HG03060 (cell line): Measurements from ENCODE around the gene MGAT4B.

ENCODE experiments used
- ATAC-seq: cut with Tn5 transposase; IDR thresholded peaks from one replicate; pipeline ENCODE4 v1.9.1; 2021; ENCODE audit warnings: low read depth, moderate number of reproducible peaks; ENCODE audit not compliant: unreplicated experiment

The MGAT4B gene

GRCh38 chr5:179776411-179776938, 30.2 kb downstream of the MGAT4B start:
- ATAC-seq = no peak

DNA sequence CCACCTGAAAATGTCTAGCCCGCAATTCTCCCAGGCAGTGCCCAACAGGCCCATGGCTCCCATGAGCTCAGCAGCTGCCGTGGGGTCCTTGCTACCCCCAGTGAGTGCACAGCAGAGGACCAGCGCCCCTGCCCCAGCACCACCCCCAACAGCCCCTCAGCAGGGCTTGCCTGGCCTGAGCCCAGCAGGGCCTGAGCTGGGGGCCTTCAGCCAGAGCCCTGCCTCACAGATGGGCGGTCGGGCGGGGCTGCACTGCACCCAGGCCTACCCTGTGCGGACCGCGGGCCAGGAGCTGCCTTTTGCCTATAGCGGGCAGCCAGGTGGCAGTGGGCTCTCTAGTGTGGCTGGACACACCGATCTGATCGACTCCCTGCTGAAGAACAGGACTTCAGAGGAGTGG, 32.2 kb downstream of the MGAT4B start:
- ATAC-seq = no peak

- no peak for ATAC-seq
Measured at GRCh38 chr5:179773686-179774040, 33.0 kb downstream of the MGAT4B start.

DNA sequence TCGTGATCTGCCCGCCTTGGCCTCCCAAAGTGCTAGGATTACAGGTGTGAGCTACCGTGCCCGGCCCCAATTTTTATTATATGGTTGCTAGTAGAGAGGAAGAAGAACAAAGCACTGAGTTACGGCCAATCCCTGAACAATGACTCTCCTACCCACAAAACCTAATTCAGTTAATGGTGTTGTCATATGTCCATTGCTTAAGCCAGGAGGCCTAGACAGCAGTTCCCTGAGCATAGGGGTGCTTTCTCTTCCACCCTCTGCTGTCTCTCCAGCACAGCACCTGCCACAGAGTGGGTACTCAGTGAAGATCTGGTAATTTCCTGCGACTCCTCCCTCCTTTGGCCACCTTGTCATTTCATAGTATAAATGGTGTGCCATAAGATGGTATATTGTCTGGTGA, 34.3 kb downstream of the MGAT4B start:
- ATAC-seq = no peak

DNA sequence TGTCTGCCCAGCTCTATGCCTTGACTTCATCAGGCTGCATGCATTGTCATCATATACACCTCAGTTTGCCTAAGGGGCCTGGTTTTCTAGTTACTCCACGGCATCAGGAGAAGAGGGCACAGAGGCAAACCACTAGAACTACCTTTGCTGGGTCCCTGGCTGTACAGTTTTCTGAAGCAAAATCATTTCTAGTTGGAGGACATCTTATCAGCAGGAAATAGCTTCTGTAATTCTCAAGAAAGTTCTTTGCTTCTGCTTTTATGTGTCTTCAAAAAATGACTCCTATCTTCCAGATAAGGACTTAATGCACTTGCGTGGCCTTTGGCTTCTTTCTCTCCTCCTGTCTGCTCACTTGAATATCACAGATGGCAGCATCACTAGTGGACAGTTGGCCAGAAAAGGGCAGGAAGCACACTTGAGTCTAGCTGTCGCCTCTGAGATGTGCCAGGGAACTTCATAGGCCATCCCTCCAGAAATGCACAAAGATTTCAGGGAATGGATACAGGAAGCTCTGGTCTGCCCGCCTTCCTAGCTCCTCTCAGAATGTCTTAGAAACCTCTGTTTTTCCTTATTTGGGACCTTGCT, 35.3 kb downstream of the MGAT4B start:
- no peak for ATAC-seq

DNA sequence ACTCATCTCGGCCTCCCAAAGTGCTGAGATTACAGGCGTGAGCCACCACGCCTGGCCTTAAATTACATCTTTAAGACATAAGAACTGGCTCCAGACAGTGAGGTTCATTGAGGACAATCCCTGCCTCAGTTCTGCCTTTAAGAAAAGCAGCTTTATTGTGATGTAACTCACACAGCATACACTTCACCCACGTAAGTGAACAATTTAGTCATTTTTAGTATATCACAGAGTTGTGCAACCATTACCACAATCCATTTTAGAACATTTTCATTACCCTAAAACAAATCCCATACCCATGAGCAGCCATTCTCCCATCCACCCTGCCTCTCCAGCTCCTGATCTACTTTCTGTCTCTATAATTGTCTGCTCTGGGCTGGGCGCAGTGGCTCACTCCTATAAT, 36.9 kb downstream of the MGAT4B start:
- ATAC-seq = no peak

DNA sequence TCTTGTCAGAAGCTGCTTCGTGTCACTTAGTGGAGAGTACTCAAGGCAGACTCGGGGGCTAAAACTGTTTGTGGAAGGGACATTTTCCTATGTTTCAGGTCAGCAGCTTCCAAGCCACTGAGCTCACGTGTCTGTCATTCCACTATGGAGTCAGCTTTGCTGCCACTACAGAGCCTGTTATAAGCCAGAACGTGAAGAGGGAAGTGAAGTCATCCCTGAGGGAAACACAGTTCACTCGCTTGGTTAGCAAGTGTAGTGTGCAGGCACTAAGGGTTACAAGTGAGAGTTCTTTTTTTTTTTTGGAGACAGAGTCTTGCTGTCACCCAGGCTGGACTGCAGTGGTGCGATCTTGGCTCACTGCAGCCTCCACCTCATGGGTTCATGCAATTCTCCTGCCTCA, 37.4 kb downstream of the MGAT4B start:
- no peak for ATAC-seq

- ATAC-seq = no peak
Measured at GRCh38 chr5:179768326-179769085, 38.2 kb downstream of the MGAT4B start.

DNA sequence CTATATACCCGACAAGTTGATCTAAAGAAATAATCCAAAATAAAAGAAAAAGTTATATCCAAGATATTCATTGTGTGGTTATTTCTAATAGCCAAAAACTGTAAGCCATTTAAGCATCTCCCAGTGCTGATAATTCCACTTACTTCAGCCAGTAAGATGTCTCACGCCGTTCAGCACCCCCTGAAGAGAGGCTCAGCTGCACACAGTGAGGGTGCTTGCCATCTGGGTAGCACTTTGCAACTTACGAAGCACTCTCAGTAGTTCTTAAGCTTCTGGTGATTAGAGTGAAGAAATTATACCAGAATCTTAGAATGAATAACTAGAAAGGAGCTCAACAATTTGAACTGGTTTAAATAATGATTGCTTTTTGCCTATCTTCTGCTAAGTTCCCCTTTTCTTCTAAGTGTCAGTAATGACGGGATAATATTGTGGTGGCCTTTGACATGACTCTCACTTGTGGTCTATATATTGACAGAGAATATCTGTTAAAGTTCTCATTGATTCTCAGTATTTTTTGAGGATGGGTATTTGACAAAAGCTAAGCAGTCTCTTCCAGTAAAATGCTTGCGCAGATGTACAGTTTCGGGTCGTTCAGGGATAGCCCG, 39.1 kb downstream of the MGAT4B start:
- ATAC-seq = no peak

DNA sequence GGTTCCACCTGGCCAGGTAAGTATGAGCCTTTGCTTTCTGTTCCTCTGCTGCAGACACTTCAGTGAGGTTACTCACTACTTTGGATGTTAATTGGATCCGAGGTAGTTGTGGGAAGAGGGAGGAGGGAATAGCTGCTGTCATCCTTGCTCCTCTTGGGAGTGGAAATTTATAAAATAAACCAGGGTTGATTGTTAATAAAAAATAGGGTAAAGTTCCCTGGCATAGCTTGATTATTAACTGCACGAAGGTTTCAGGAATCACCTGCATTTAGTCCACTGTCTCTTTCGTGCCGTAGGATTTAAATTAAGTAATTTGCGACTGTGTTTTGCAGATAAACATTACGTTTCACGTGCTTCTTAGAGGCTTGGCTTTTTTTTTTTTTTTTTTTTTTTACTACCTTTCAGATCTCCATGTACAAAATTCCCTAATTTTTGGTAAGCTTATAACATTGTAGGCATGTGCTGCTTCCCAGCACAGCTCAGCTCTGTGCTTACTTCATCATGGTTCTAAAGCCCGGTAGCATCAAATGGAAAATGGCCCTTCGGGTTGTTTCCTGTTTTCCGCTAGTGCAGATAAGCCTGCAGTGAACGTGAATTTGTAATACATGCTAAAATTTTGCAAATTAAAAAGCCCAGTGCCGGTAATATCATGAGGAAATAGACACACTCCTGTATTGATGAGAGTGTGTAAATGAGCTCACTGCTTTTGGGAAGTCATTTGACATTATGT, 39.8 kb downstream of the MGAT4B start:
- ATAC-seq = no peak

DNA sequence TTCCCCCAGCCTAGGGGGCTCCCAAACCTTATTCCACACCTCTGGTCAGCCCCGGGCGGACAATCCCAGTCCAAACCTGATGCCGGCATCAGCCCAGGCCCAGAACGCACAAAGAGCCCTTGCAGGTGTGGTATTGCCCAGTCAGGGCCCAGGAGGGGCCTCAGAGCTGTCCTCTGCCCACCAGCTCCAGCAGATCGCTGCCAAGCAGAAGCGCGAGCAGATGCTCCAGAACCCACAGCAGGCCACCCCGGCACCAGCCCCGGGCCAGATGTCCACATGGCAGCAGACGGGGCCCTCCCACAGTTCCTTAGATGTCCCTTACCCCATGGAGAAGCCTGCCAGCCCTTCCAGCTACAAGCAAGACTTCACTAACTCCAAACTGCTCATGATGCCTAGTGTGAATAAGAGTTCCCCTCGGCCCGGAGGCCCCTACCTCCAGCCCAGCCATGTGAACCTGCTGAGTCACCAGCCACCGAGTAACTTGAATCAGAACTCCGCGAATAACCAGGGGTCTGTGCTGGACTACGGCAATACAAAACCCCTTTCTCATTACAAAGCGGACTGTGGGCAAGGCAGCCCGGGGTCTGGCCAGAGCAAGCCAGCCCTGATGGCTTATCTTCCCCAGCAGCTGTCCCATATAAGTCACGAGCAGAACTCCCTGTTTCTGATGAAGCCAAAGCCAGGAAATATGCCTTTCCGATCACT, 40.5 kb downstream of the MGAT4B start:
- ATAC-seq = no peak

GRCh38 chr5:179765400-179765799, 41.3 kb downstream of the MGAT4B start:
- no peak for ATAC-seq

DNA sequence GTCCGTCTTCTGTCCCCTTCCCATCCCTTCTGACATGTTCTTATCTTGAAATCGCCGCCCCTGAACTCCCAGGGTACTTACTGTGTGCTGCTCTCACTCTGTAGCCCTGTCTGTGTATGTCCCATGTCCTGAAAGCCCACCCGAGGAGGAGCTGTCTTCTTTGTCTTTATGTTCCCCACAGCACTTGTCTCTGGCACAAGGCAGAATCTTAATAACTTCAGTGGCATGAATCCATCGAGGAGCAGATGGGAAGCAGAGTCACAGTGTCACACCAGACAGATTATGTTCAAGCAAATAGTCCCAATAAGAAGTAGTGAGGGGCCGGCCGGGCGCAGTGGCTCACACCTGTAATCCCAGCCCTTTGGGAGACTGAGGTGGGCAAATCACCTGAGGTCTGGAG, 42.6 kb downstream of the MGAT4B start:
- ATAC-seq = no peak

GRCh38 chr5:179763215-179763945, 43.3 kb downstream of the MGAT4B start:
- ATAC-seq = no peak

DNA sequence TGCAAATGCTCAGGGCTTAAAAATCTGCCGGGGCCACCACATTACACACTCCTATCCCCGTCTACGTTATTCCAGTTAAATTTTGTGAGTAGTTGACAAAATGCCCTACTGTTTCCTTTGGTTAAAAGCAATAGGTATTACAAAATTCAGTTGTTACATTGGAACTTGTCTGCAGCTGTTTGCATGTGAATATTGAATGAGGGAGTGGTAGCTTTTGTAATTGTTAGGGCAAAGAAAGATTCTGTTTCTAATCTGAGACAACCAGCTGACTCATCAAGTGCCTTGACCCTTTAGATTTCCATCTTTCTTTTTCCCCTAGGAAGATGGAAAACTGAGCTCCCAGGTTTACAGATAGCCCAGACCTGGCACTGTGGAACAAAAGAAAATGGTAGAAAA, 43.9 kb downstream of the MGAT4B start:
- no peak for ATAC-seq

DNA sequence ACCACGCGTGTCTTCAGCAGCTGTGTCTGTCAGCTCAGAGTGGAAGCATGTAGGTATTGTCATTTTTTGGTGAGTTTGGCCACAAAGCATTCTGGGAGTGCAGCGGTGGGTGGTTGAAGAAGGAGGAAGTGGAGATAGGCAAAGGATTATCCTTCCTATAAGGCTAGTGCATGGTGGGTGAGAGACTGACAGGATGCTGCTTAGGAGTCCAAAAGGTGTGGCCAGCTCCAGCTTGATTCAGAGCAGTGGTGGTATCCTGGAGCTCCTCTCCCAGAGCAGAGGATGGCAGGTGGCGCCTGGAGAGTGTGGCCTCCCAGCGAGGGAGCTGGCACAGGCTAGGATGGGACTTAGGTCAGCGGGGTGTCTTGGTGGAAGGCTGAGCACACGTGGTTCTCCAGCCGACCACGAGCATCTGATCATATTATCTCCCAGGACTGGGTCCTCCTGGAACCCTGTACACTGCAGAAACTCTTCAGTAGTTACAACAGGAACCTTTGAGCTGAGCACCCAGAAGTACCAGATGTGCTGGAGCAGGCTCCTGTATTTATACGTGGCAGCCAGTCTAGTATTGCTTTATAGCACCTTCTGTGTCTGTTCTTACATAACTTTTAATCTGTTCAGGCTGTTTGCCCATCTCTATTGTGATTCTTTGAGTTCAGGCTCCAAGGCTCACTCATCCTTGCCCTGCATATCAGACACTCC, 44.4 kb downstream of the MGAT4B start:
- ATAC-seq = no peak

DNA sequence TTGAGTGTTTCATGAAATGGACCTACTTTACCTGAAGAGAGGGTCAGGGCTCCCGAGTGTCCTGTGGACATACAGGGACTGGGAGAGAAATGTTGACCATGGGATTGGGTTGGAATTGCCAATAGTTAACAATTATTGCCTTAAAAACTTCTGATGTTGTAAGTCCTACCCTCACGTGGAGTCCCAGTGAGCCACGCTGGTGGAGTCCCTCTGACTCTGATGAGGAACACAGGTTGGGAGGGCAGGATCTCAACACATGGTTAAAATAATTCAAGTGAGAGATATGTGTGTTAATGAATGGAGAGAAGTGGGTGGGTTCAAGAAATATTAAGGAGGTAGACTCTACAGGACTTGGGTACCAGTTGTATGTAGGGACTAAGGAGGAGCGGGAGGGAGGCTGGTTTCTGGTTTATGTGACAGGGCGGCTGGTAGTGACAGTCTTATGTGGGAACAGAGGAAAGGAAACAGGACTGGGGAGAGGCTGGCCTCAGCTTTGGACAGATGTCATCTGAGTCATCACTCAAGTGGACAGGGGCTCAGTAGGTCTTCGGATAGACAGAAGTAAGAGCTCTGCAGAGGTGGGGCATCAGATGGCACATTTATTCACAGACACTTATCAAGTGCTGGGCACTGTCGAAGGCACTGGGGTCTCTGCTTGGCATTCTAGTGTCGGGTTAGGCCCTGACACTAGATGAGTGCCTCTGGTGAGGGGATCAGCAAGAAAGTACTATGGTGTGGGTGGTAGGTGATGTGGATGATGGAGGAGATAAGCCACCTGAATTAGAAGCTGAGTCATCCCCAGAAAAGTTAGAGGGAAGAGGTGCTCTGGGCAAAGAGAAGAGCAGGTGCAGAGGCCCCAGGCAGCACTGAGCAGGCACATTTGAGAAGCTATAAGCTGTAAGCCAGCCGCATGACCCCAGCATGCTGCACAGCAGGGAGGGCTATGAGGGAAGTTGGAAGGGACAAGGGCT, 46.8 kb downstream of the MGAT4B start:
- no peak for ATAC-seq

- ATAC-seq = no peak
Measured at GRCh38 chr5:179758955-179759354, 47.7 kb downstream of the MGAT4B start.
